Measurements from ENCODE around the gene DNAH3. TPM values are rescaled to one million over a fixed set of nuclear protein-coding genes. Genes with fewer than 3 reads are reported as not detected.

DNAH3 gene
- total RNA-seq, 1 experiment from 2014 or later, result 0.57 TPM

- no peak for TF ChIP-seq NFATC4 (CRISPR knock-in tag; IDR thresholded peaks at IDR 0.05)
- no peak for TF ChIP-seq FOXK1 (CRISPR knock-in tag; IDR thresholded peaks at IDR 0.05)
- no peak for TF ChIP-seq HMGA2 (CRISPR knock-in tag; IDR thresholded peaks at IDR 0.05)
- TF ChIP-seq ZNF425 (CRISPR knock-in tag; conservative IDR thresholded peaks at IDR 0.05), result no peak
- no peak for TF ChIP-seq TP53 (CRISPR knock-in tag; IDR thresholded peaks at IDR 0.05)
- TF ChIP-seq ZNF219 (CRISPR knock-in tag; IDR thresholded peaks at IDR 0.05; ENCODE audit: borderline replicate concordance), result no peak
- TF ChIP-seq GABPB1 (CRISPR knock-in tag; IDR thresholded peaks at IDR 0.05), result no peak
- TF ChIP-seq MYBL2 (CRISPR knock-in tag; IDR thresholded peaks at IDR 0.05), result no peak
- TF ChIP-seq E2F1 (CRISPR knock-in tag; IDR thresholded peaks at IDR 0.05), result no peak
- TF ChIP-seq JAZF1 (CRISPR knock-in tag; IDR thresholded peaks at IDR 0.05), result no peak
Observed at GRCh38 chr16:21088143-21088542, 62.5 kb downstream of the DNAH3 start (continued).

GRCh38 chr16:21084631-21085225, 65.9 kb downstream of the DNAH3 start:
- POLR2A ChIA-PET, result no interaction called here
- TF ChIP-seq ZNF317 (CRISPR knock-in tag; IDR thresholded peaks at IDR 0.05; ENCODE audit: borderline replicate concordance, low read depth) (no peak), NFATC4 (CRISPR knock-in tag; IDR thresholded peaks at IDR 0.05) (no peak), PRDM15 (CRISPR knock-in tag; IDR thresholded peaks at IDR 0.05) (no peak), ATF6 (CRISPR knock-in tag; IDR thresholded peaks at IDR 0.05) (no peak), ATF3 (CRISPR knock-in tag; conservative IDR thresholded peaks at IDR 0.05) (no peak), NR1H2 (CRISPR knock-in tag; IDR thresholded peaks at IDR 0.05) (no peak), SOX15 (CRISPR knock-in tag; IDR thresholded peaks at IDR 0.05) (no peak), FOXP4 (CRISPR knock-in tag; IDR thresholded peaks at IDR 0.05) (no peak), NFYB (CRISPR knock-in tag; conservative IDR thresholded peaks at IDR 0.05; ENCODE audit: low read depth) (no peak), ZNF423 (CRISPR knock-in tag; IDR thresholded peaks at IDR 0.05) (no peak), EMX1 (CRISPR knock-in tag; IDR thresholded peaks at IDR 0.05) (no peak), IRF2 (CRISPR knock-in tag; IDR thresholded peaks at IDR 0.05; ENCODE audit: borderline replicate concordance, low read depth) (no peak), ATF2 (CRISPR knock-in tag; IDR thresholded peaks at IDR 0.05; ENCODE audit: borderline replicate concordance, low read depth) (no peak), USF2 (CRISPR knock-in tag; IDR thresholded peaks at IDR 0.05) (no peak)

More at GRCh38 chr16:21084631-21085225, 65.9 kb downstream of the DNAH3 start:
- Mint-ChIP-seq H3K27me3 (ENCODE audit: low read depth) (no peaks in the 10 kb centered on the region), H3K4me1 (0 out of 2 replicates have a peak, but pooled peaks cover 3% of the 10 kb centered on the region), H3K4me3 (no peak overlapping the region), H3K9me3 (peaks cover 8% of the 10 kb centered on the region; the same call in 1 of the 2 replicates), H3K27ac (no peak overlapping the region), H3K36me3 (no peaks in the 10 kb centered on the region; the same call in 1 of the 2 replicates)
- DNase-seq (ENCODE audit: low spot score) (no peak), ATAC-seq (no peak)
- CTCF ChIA-PET, result interaction anchor here (0.8 to 1.7 kb wide), 5 partner anchors 35 to 278 kb away, joined by 3 to 27 read pairs (median 5); partner anchors contain the start of genes ERI2 and REXO5
